Measurements from ENCODE around the gene PUM1. TPM values are rescaled to one million over a fixed set of nuclear protein-coding genes. Genes with fewer than 3 reads are reported as not detected.

The PUM1 gene
- total and polyA plus RNA-seq, 2 of the 8 experiments (the other 6 are each of a cell fraction or from before 2014, with no cell fraction given) = 122 to 177 TPM

GRCh38 chr1:30900931-30901560 is 164.5 kb downstream of the PUM1 start:
- ChIA-PET POLR2A (ENCODE audit: partially characterized antibody) (interaction anchor here (0.7 to 1.2 kb wide), 2 partner anchors 9 to 30 kb away, joined by 3 read pairs; no protein-coding TSS in a partner anchor), CTCF (ENCODE audit: partially characterized antibody) (interaction anchor here (0.9 to 13.1 kb wide), 6 partner anchors 9 to 118 kb away, joined by 3 to 164 read pairs (median 4); no protein-coding TSS in a partner anchor)
- WGBS, 2 experiments (ENCODE audit: extremely low coverage in 1 of 2, insufficient coverage in 1 of 2, insufficient read length in 1 of 2, insufficient replicate concordance in 2 of 2, low coverage in 1 of 2, low lambda C conversion rate in 2 of 2, missing lambda C conversion rate in 1 of 2) = 97% methylated on average over 3 of the region's 3 CpGs; no CpG with 5 or more reads in 1 of the 2 experiments
- Histone ChIP-seq H3K23me2 (ENCODE audit: low read depth, low read length) (no peaks in the 10 kb centered on the region; the same call in 1 of the 2 replicates), H4K91ac (replicated peaks; ENCODE audit: insufficient read length, low read length) (no peak overlapping the region), H3K14ac (ENCODE audit: insufficient read length) (no peak overlapping the region), H3K79me2 (ENCODE audit: control insufficient read depth in 1 of 2, insufficient read depth in 2 of 2, low read length in 2 of 2) (peaks cover 0 to 8% of the 10 kb centered on the region in 2 experiments; a peak in 1 of 4 replicates), H3K9me3 (ENCODE audit: insufficient read depth in 2 of 2, low read depth in 1 of 2, low read length in 1 of 2) (no peaks in the 10 kb centered on the region), H2BK5ac (ENCODE audit: low read depth, low read length) (peak overlapping the region; percentile 52), H2AFZ (ENCODE audit: low read length) (no peak overlapping the region), H2AK5ac (ENCODE audit: low read depth, low read length) (peak overlapping the region; percentile 85; the same call in 1 of the 2 replicates), H4K5ac (ENCODE audit: insufficient read length, low read depth, low read length) (no peak overlapping the region), H4K20me1 (replicated peaks in 1 of 2; ENCODE audit: control insufficient read depth in 1 of 2, insufficient read depth in 2 of 2, low read length in 2 of 2) (peaks cover 4 to 13% of the 10 kb centered on the region in 2 experiments), H3K79me1 (ENCODE audit: low read depth, low read length) (peaks cover 6% of the 10 kb centered on the region), H3K4ac (replicated peaks; ENCODE audit: insufficient read length, low read depth, low read length) (no peak overlapping the region), H3K23ac (ENCODE audit: insufficient read length) (no peak overlapping the region), H3K27ac (ENCODE audit: low read depth, low read length) (no peak overlapping the region), H3K9ac (replicated peaks in 1 of 4; ENCODE audit: extremely low read depth in 1 of 4, low read depth in 3 of 4, low read length in 3 of 4) (0 out of 7 replicates have a peak overlapping the region, but pooled peaks of 1 of the 4 experiments have one; percentile 4), H2BK120ac (replicated peaks; ENCODE audit: low read depth, low read length) (no peak overlapping the region), H2BK12ac (ENCODE audit: low read depth, low read length) (peak overlapping the region; percentile 68; the same call in 1 of the 2 replicates), H3K4me2 (ENCODE audit: insufficient read depth in 1 of 2, low read depth in 2 of 2, low read length in 2 of 2) (no peak overlapping the region), H3K56ac (replicated peaks; ENCODE audit: insufficient read length, low read depth, low read length) (no peak overlapping the region), H3K18ac (ENCODE audit: extremely low read depth, low read length) (peak overlapping the region; percentile 82; the same call in 1 of the 2 replicates), H3K4me3 (ENCODE audit: extremely low read depth in 1 of 4, insufficient read depth in 2 of 4, low read depth in 3 of 4, low read length in 4 of 4) (no peak overlapping the region), H2BK15ac (ENCODE audit: low read length) (peak overlapping the region; percentile 61; the same call in 1 of the 2 replicates), H4K8ac (ENCODE audit: extremely low read depth, insufficient read depth, low read length) (no peak overlapping the region), H2BK20ac (ENCODE audit: low read length) (no peak overlapping the region), H3K27me3 (replicated peaks in 1 of 4; ENCODE audit: control insufficient read depth in 3 of 4, extremely low read depth in 1 of 4, insufficient read depth in 3 of 4, low read length in 3 of 4) (no peaks in the 10 kb centered on the region), H3K36me3 (ENCODE audit: control insufficient read depth in 2 of 4, insufficient read depth in 4 of 4, low read length in 3 of 4) (no peaks in the 10 kb centered on the region), H3K4me1 (replicated peaks in 1 of 4; ENCODE audit: control insufficient read depth in 3 of 4, insufficient read depth in 4 of 4, low read length in 3 of 4) (peaks cover 4 to 25% (median 10%) of the 10 kb centered on the region in 4 experiments)
- DNase-seq (ENCODE audit: low read depth in 1 of 2, low spot score in 2 of 2) (no peak), FAIRE-seq (no peak)
- TF ChIP-seq E2F6 (IDR thresholded peaks at IDR 0.05) = no peak
- TF ChIP-seq TEAD4 (IDR thresholded peaks at IDR 0.05; ENCODE audit: low read depth, low read length) = no peak
- TF ChIP-seq GTF2F1 (IDR thresholded peaks at IDR 0.05; ENCODE audit: borderline replicate concordance, low read depth, low read length) = no peak
- TF ChIP-seq SUZ12 (IDR thresholded peaks at IDR 0.05; ENCODE audit: low read length) = no peak
- no peak for TF ChIP-seq SIN3A (conservative IDR thresholded peaks at IDR 0.05 in 1 of 2, IDR thresholded peaks at IDR 0.05 in 1 of 2; ENCODE audit: low read depth in 1 of 2, low read length in 2 of 2)
- no peak for TF ChIP-seq POLR2AphosphoS5 (IDR thresholded peaks at IDR 0.05; ENCODE audit: low read depth, low read length)
- TF ChIP-seq BACH1 (IDR thresholded peaks at IDR 0.05; ENCODE audit: low read length) = no peak
- TF ChIP-seq POU5F1 (IDR thresholded peaks at IDR 0.05; ENCODE audit: low read depth, low read length) = no peak
- TF ChIP-seq ATF2 (IDR thresholded peaks at IDR 0.05; ENCODE audit: low read length) = no peak
- no peak for TF ChIP-seq HDAC6 (IDR thresholded peaks at IDR 0.05; ENCODE audit: low read depth, low read length)

Data from H1 (cell line).